Measurements from ENCODE around the gene KPTN. TPM values are rescaled to one million over a fixed set of nuclear protein-coding genes. Genes with fewer than 3 reads are reported as not detected.

KPTN gene
- total and polyA plus RNA-seq, 2 of the 13 experiments (the other 11 are each of a cell fraction or from before 2014, with no cell fraction given), result 9.1 to 13.3 TPM

DNA sequence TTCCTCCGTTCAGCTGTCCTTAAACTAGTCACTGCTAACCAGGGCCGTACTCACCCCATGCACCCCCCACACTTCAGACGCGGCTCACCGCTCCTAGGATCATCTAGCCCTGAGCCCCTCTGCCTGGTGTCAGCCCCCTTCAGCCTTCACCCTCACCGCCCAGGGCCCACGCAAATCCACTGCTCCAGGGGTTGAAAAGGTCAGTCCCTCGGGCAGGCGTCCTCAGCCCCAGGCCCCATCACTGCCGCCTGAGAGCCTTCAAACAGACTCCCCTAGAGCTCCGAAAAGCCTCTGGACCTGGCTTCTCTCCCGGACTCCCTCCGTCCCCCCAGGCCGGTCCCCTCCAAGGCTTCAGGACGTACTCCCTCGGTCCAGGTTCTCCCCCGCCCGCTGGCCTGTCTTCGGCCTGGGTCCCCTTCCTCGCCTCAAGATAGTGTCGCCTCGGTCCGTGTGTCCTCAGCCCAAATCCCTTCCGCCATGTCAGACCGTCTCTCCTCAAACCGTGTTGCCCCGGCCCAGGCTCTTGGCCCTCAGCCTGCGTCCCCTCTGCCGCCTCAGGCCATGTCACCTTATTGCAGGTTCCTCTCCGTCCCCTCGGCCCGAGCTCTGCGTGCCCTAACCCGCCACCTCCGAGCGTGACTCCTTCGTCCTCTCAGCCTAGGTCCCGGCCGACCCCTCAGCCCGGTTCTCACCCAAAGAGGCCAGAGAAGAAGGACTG is 30.3 kb upstream of the KPTN start:
- intact Hi-C loops (cut with micrococcal nuclease; ENCODE audit: unreplicated experiment) (no loop called here), in situ Hi-C loops (cut with HindIII; ENCODE audit: extremely low pct_ligation_motif_present, low pct_unique_long_range_greater_than_20kb) (no loop called here)
- Histone ChIP-seq H3K36me3 (replicated peaks in 1 of 2; ENCODE audit: control insufficient read depth in 1 of 2, insufficient read depth in 2 of 2, low read length in 2 of 2) (peaks cover 0 to 3% of the 10 kb centered on the region in 2 experiments; a peak in 1 of 5 replicates), H3K4me1 (ENCODE audit: insufficient read depth, low read length) (peaks cover 33% of the 10 kb centered on the region), H3K4me2 (ENCODE audit: low read depth, low read length) (peak overlapping the region; percentile 90), H3K27ac (ENCODE audit: extremely low read length, insufficient read depth, low read length) (peak overlapping the region; percentile 87), H3K79me2 (ENCODE audit: insufficient read depth, low read length) (peaks cover 49% of the 10 kb centered on the region), H3K9me3 (ENCODE audit: low read length) (no peaks in the 10 kb centered on the region), H3K9ac (ENCODE audit: insufficient read depth, low read depth, low read length) (peak overlapping the region; percentile 92), H3K4me3 (replicated peaks in 1 of 3; ENCODE audit: insufficient read depth in 1 of 3, low read depth in 2 of 3, low read length in 3 of 3) (peak overlapping the region; percentile 93 to 99 (median 98)), H3K27me3 (ENCODE audit: control insufficient read depth in 1 of 2, insufficient read depth in 2 of 2, low read length in 2 of 2) (no peaks in the 10 kb centered on the region; a peak in 1 of 5 replicates), H2AFZ (ENCODE audit: low read length) (no peak overlapping the region), H4K20me1 (ENCODE audit: insufficient read depth, low read length) (no peaks in the 10 kb centered on the region)
- no peak for DNase-seq (ENCODE audit: low spot score)
- BruUV-seq (replicated peaks), result TSS peak; percentile 55
- WGBS (ENCODE audit: low lambda C conversion rate), result 3% methylated on average over 29 of the region's 40 CpGs
- no peak for FAIRE-seq
- peak; percentile 25 for ATAC-seq
- ChIA-PET POLR2A (interaction anchor here (1.7 to 2.4 kb wide), 2 partner anchors 11 to 30 kb away, joined by 3 to 6 read pairs; partner anchors contain the start of gene KPTN), CTCF (ENCODE audit: low intra/inter-chr PET ratio, low total read pairs) (interaction anchor here (1.9 kb wide), 1 partner anchor 78 kb away, joined by 14 read pairs; no protein-coding TSS in a partner anchor)
- 0 out of 2 replicates have a peak, but pooled peaks have one; percentile 69 for TF ChIP-seq ZNF737 (CRISPR knock-in tag; IDR thresholded peaks at IDR 0.05; ENCODE audit: borderline replicate concordance)
- TF ChIP-seq AGO2 (optimal IDR thresholded peaks at IDR 0.05; ENCODE audit: low read depth, low read length), result peak; percentile 54
- 0 out of 2 replicates have a peak, but pooled peaks have one; percentile 45 for TF ChIP-seq NPAS2 (CRISPR knock-in tag; IDR thresholded peaks at IDR 0.05; ENCODE audit: borderline replicate concordance)
- TF ChIP-seq FUBP1 (CRISPR knock-in tag; IDR thresholded peaks at IDR 0.05; ENCODE audit: borderline replicate concordance), result no peak
- TF ChIP-seq ZNF326 (CRISPR knock-in tag; IDR thresholded peaks at IDR 0.05; ENCODE audit: borderline replicate concordance), result no peak
- TF ChIP-seq, protein P1, sequence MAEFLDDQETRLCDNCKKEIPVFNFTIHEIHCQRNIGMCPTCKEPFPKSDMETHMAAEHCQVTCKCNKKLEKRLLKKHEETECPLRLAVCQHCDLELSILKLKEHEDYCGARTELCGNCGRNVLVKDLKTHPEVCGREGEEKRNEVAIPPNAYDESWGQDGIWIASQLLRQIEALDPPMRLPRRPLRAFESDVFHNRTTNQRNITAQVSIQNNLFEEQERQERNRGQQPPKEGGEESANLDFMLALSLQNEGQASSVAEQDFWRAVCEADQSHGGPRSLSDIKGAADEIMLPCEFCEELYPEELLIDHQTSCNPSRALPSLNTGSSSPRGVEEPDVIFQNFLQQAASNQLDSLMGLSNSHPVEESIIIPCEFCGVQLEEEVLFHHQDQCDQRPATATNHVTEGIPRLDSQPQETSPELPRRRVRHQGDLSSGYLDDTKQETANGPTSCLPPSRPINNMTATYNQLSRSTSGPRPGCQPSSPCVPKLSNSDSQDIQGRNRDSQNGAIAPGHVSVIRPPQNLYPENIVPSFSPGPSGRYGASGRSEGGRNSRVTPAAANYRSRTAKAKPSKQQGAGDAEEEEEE (CRISPR knock-in tag; IDR thresholded peaks at IDR 0.05; ENCODE audit: borderline replicate concordance), result 0 out of 2 replicates have a peak, but pooled peaks have one; percentile 20
- TF ChIP-seq MAZ (IDR thresholded peaks at IDR 0.05; ENCODE audit: borderline replicate concordance, low read depth, low read length), result no peak
- no peak for TF ChIP-seq MAZ (CRISPR knock-in tag; IDR thresholded peaks at IDR 0.05; ENCODE audit: low read depth)
- TF ChIP-seq ZNF235 (CRISPR knock-in tag; IDR thresholded peaks at IDR 0.05; ENCODE audit: borderline replicate concordance), result no peak
- TF ChIP-seq ZC3H4 (CRISPR knock-in tag; IDR thresholded peaks at IDR 0.05; ENCODE audit: borderline replicate concordance), result no peak
- TF ChIP-seq ZNF274 (CRISPR knock-in tag; IDR thresholded peaks at IDR 0.05), result peak; percentile 28; the same call in 1 of the 2 replicates
- TF ChIP-seq ZNF615 (CRISPR knock-in tag; IDR thresholded peaks at IDR 0.05; ENCODE audit: borderline replicate concordance), result no peak
- TF ChIP-seq NBN (conservative IDR thresholded peaks at IDR 0.05), result no peak
- TF ChIP-seq NFATC3 (CRISPR knock-in tag; IDR thresholded peaks at IDR 0.05), result no peak
- TF ChIP-seq ZBTB14 (CRISPR knock-in tag; IDR thresholded peaks at IDR 0.05), result no peak
- 0 out of 2 replicates have a peak, but pooled peaks have one; percentile 24 for TF ChIP-seq AHR (CRISPR knock-in tag; IDR thresholded peaks at IDR 0.05)
- TF ChIP-seq ZNF720 (CRISPR knock-in tag; IDR thresholded peaks at IDR 0.05), result no peak
- TF ChIP-seq EEA1 (CRISPR knock-in tag; IDR thresholded peaks at IDR 0.05; ENCODE audit: borderline replicate concordance), result peak; percentile 40
- 0 out of 2 replicates have a peak, but pooled peaks have one; percentile 12 for TF ChIP-seq TMF1 (CRISPR knock-in tag; IDR thresholded peaks at IDR 0.05; ENCODE audit: low read depth)
